ENCODE results near the gene KCNC3. TPM values are rescaled to one million over a fixed set of nuclear protein-coding genes. Genes with fewer than 3 reads are reported as not detected.

Gene KCNC3
- total RNA-seq, 2 experiments from 2014 or later, result 7.4 to 23.4 TPM

DNA sequence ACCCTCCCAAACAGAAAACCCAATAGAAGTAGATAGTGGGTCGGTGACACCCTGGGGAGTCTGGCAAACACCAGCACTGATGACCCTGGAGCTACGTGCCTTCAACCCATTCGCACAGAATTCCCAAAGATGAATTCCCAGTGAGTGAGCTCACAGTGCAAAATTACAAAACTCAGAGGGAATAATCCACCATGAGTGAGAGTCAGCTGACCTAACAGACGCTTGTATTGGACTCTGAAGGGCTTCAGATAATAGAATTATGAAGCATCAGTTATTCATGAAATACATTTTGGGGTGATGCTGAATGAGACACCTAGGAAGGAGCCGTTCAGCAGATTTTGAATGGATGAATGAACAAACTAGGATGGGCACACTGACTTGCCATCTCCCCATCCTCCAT, 40.2 kb downstream of the KCNC3 start:
- no peaks in the 10 kb centered on the region for H3K79me2 ChIP-seq (ENCODE audit: insufficient read depth, low read depth, low read length)
- no TSS peak for BruUV-seq (replicated peaks)
- no peak overlapping the region for H3K27ac ChIP-seq (ENCODE audit: low read depth, low read length, poor library complexity, severe bottlenecking)
- no peaks in the 10 kb centered on the region for H4K20me1 ChIP-seq (ENCODE audit: insufficient read depth, low read length)
- H3K36me3 ChIP-seq (ENCODE audit: insufficient read depth, low read length), result no peaks in the 10 kb centered on the region
- no peak overlapping the region for H3K4me2 ChIP-seq (ENCODE audit: low read length)
- H3K4me3 ChIP-seq (ENCODE audit: low read depth, low read length, poor library complexity, severe bottlenecking), result no peak overlapping the region
- no peak overlapping the region for H2AFZ ChIP-seq (ENCODE audit: low read length)
- H3K9me3 ChIP-seq (ENCODE audit: low read length), result peaks cover 11% of the 10 kb centered on the region
- DNase-seq (ENCODE audit: low spot score), result no peak
- H3K4me1 ChIP-seq (ENCODE audit: insufficient read depth, low read length, poor library complexity, severe bottlenecking), result no peaks in the 10 kb centered on the region
- POLR2A ChIA-PET, result no interaction called here
- intact Hi-C loops (cut with micrococcal nuclease; ENCODE audit: unreplicated experiment), result no loop called here
- no peaks in the 10 kb centered on the region for H3K9me2 ChIP-seq (ENCODE audit: insufficient read depth, low read length)
- CTCF ChIA-PET (ENCODE audit: unreplicated experiment), result no interaction called here
- no peak for TF ChIP-seq CTCF (conservative IDR thresholded peaks at IDR 0.05; ENCODE audit: low read length)
- no peak for TF ChIP-seq EZH2phosphoT487 (IDR thresholded peaks at IDR 0.05; ENCODE audit: borderline replicate concordance, low read depth, low read length)

DNA sequence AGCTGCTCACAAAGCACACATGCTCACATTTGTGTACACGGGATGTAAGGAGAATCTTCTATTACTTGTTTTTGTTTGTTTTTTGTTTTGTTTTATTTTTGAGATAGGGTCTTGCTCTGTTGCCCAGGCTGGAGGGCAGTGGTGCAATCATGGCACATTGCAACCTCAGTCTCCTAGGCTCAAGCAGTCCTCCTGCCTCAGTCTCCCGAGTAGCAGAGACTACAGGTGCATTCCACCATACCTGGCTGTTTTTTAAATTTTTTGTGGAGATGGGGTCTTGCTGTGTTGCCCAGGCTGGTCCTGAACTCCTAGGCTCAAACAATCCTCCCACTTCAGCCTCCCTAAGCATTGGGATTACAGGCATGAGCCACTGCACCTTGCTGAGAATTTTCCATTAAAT, 41.8 kb downstream of the KCNC3 start:
- H3K4me2 ChIP-seq (ENCODE audit: low read length), result no peak overlapping the region
- no peaks in the 10 kb centered on the region for H3K36me3 ChIP-seq (ENCODE audit: insufficient read depth, low read length)
- no peaks in the 10 kb centered on the region for H3K4me1 ChIP-seq (ENCODE audit: insufficient read depth, low read length, poor library complexity, severe bottlenecking)
- H3K9me2 ChIP-seq (ENCODE audit: insufficient read depth, low read length), result no peaks in the 10 kb centered on the region
- TF ChIP-seq EZH2phosphoT487 (IDR thresholded peaks at IDR 0.05; ENCODE audit: borderline replicate concordance, low read depth, low read length), result no peak
- no peak for TF ChIP-seq CTCF (conservative IDR thresholded peaks at IDR 0.05; ENCODE audit: low read length)
- H3K79me2 ChIP-seq (ENCODE audit: insufficient read depth, low read depth, low read length), result no peaks in the 10 kb centered on the region
- ChIA-PET CTCF (ENCODE audit: unreplicated experiment) (no interaction called here), POLR2A (interaction anchor here (1.1 kb wide), 1 partner anchor 33 kb away, joined by 5 read pairs; no protein-coding TSS in a partner anchor)
- H3K27ac ChIP-seq (ENCODE audit: low read depth, low read length, poor library complexity, severe bottlenecking), result no peak overlapping the region
- H4K20me1 ChIP-seq (ENCODE audit: insufficient read depth, low read length), result no peaks in the 10 kb centered on the region
- DNase-seq (ENCODE audit: low spot score), result no peak
- H2AFZ ChIP-seq (ENCODE audit: low read length), result no peak overlapping the region
- peaks cover 11% of the 10 kb centered on the region for H3K9me3 ChIP-seq (ENCODE audit: low read length)
- H3K4me3 ChIP-seq (ENCODE audit: low read depth, low read length, poor library complexity, severe bottlenecking), result no peak overlapping the region
- intact Hi-C loops (cut with micrococcal nuclease; ENCODE audit: unreplicated experiment), result no loop called here
- no TSS peak for BruUV-seq (replicated peaks)

DNA sequence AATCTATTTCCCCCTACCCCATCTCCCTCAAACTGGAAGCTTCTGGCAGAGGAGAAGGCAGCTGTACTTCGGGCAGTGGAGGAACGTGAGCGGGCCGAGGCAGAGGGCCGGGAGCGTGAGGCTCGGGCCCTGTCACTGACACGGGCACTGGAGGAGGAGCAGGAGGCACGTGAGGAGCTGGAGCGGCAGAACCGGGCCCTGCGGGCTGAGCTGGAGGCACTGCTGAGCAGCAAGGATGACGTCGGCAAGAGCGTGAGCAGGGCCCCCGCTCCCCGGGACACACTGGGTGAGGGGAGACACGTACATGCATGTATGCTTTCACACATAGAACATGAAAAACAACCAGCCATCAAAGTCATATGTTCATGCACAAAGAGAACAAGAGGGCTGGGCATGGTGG, 42.7 kb downstream of the KCNC3 start:
- no peaks in the 10 kb centered on the region for H3K9me2 ChIP-seq (ENCODE audit: insufficient read depth, low read length)
- H3K27ac ChIP-seq (ENCODE audit: low read depth, low read length, poor library complexity, severe bottlenecking), result no peak overlapping the region
- BruUV-seq (replicated peaks), result no TSS peak
- no peak overlapping the region for H3K4me2 ChIP-seq (ENCODE audit: low read length)
- intact Hi-C loops (cut with micrococcal nuclease; ENCODE audit: unreplicated experiment), result no loop called here
- POLR2A ChIA-PET, result interaction anchor here (1.1 kb wide), 1 partner anchor 34 kb away, joined by 5 read pairs; no protein-coding TSS in a partner anchor
- H3K9me3 ChIP-seq (ENCODE audit: low read length), result peaks cover 11% of the 10 kb centered on the region
- DNase-seq (ENCODE audit: low spot score), result no peak
- no peak overlapping the region for H2AFZ ChIP-seq (ENCODE audit: low read length)
- TF ChIP-seq CTCF (conservative IDR thresholded peaks at IDR 0.05; ENCODE audit: low read length) (no peak), EZH2phosphoT487 (IDR thresholded peaks at IDR 0.05; ENCODE audit: borderline replicate concordance, low read depth, low read length) (no peak)
- CTCF ChIA-PET (ENCODE audit: unreplicated experiment), result no interaction called here
- H4K20me1 ChIP-seq (ENCODE audit: insufficient read depth, low read length), result no peaks in the 10 kb centered on the region
- no peaks in the 10 kb centered on the region for H3K36me3 ChIP-seq (ENCODE audit: insufficient read depth, low read length)
- no peak overlapping the region for H3K4me3 ChIP-seq (ENCODE audit: low read depth, low read length, poor library complexity, severe bottlenecking)
- no peaks in the 10 kb centered on the region for H3K4me1 ChIP-seq (ENCODE audit: insufficient read depth, low read length, poor library complexity, severe bottlenecking)
- H3K79me2 ChIP-seq (ENCODE audit: insufficient read depth, low read depth, low read length), result no peaks in the 10 kb centered on the region
